Panc1 (cell line): ENCODE measurements around the gene ATP11B.

Experiments
- CTCF ChIP-seq: fragments of 450-650 bp; IDR thresholded peaks from 2 replicates; pipeline ENCODE4 v1.5.1; 2017; ENCODE audit warnings: mild to moderate bottlenecking
- POLR2AphosphoS5 ChIP-seq: IDR thresholded peaks from 2 replicates; pipeline ENCODE4 v1.6.1; 2012; ENCODE audit warnings: mild to moderate bottlenecking, low read depth, low read length, moderate library complexity
- REST ChIP-seq, 2 experiments: IDR thresholded peaks; 2 replicates each; pipeline ENCODE4 v1.6.1; 2011 to 2012; ENCODE audit warnings: low read depth in 2 of 2, control low read depth in 1 of 2, low read length in 1 of 2, mild to moderate bottlenecking in 1 of 2, moderate library complexity in 1 of 2; ENCODE audit not compliant: insufficient read depth in 1 of 2
- SIN3A ChIP-seq: IDR thresholded peaks from 2 replicates; pipeline ENCODE4 v1.6.1; 2012; ENCODE audit warnings: low read depth, mild to moderate bottlenecking, low read length, moderate library complexity, borderline replicate concordance; ENCODE audit not compliant: insufficient read depth
- TCF7L2 ChIP-seq: IDR thresholded peaks from 2 replicates; pipeline ENCODE4 v1.6.1; 2011; ENCODE audit warnings: mild to moderate bottlenecking, low read depth, low read length, inconsistent platforms

GRCh38 chr3:182936239-182936917, 143.1 kb downstream of the ATP11B start:
- no peak for TF ChIP-seq CTCF
- TF ChIP-seq POLR2AphosphoS5: no peak
- no peak for TF ChIP-seq REST (IDR thresholded peaks at IDR 0.05; ENCODE audit: insufficient read depth in 1 of 2, low read depth in 2 of 2, low read length in 1 of 2)
- TF ChIP-seq SIN3A: no peak
- no peak for TF ChIP-seq TCF7L2
